ENCODE data around the gene MTA3. TPM values are rescaled to one million over a fixed set of nuclear protein-coding genes. Genes with fewer than 3 reads are reported as not detected.
"Not testable (repeated sequence)": the region's sequence is repeated elsewhere in the genome, so short reads cannot be mapped to it uniquely, and the experiment has no call there.

MTA3 gene
- 10 to 100 TPM; 57.4 to 76.6 (median 72.0) TPM for polyA plus RNA-seq (ENCODE audit: insufficient read length in 4 of 4)

GRCh38 chr2:42568401-42569115, at the start of gene MTA3:
Gene MTA3, plus strand, starts transcription at chr2:42568632. Its CDS starts 114 bp downstream, at chr2:42568746.
- DNase-seq (ENCODE audit: low read depth in 4 of 4, low spot score in 3 of 4) = no peak

- no peak for DNase-seq (ENCODE audit: low read depth in 4 of 4, low spot score in 3 of 4)
These were observed 48.8 kb upstream of the MTA3 start for GRCh38 chr2:42519624-42520023.

- DNase-seq (ENCODE audit: low read depth in 4 of 4, low spot score in 3 of 4) = no peak
These were observed 46.4 kb upstream of the MTA3 start for GRCh38 chr2:42522035-42522434.

GRCh38 chr2:42523341-42523740, 45.1 kb upstream of the MTA3 start:
- DNase-seq (ENCODE audit: low read depth in 4 of 4, low spot score in 3 of 4) = no peak

GRCh38 chr2:42532397-42532796, 36.0 kb upstream of the MTA3 start:
- no peak for DNase-seq (ENCODE audit: low read depth in 4 of 4, low spot score in 3 of 4)

GRCh38 chr2:42537493-42537892, 30.9 kb upstream of the MTA3 start:
- DNase-seq (ENCODE audit: low read depth in 4 of 4, low spot score in 3 of 4) = no peak

- no peak for DNase-seq (ENCODE audit: low read depth in 4 of 4, low spot score in 3 of 4)
These were observed 25.6 kb upstream of the MTA3 start for GRCh38 chr2:42542871-42543270.

- no peak for DNase-seq (ENCODE audit: low read depth in 4 of 4, low spot score in 3 of 4)
These were observed 23.3 kb upstream of the MTA3 start for GRCh38 chr2:42545023-42545721.

GRCh38 chr2:42545841-42546390, 22.5 kb upstream of the MTA3 start:
- DNase-seq (ENCODE audit: low read depth in 4 of 4, low spot score in 3 of 4) = no peak

GRCh38 chr2:42547014-42547413, 21.4 kb upstream of the MTA3 start:
- DNase-seq (ENCODE audit: low read depth in 4 of 4, low spot score in 3 of 4) = no peak

GRCh38 chr2:42547446-42548295, 20.8 kb upstream of the MTA3 start:
- no peak for DNase-seq (ENCODE audit: low read depth in 4 of 4, low spot score in 3 of 4)

GRCh38 chr2:42550870-42551269, 17.6 kb upstream of the MTA3 start:
- no peak for DNase-seq (ENCODE audit: low read depth in 4 of 4, low spot score in 3 of 4)

GRCh38 chr2:42554392-42554791, 14.0 kb upstream of the MTA3 start:
- DNase-seq (ENCODE audit: low read depth in 4 of 4, low spot score in 3 of 4) = no peak

- no peak for DNase-seq (ENCODE audit: low read depth in 4 of 4, low spot score in 3 of 4)
These were observed 12.0 kb upstream of the MTA3 start for GRCh38 chr2:42556315-42556890.

- DNase-seq (ENCODE audit: low read depth in 4 of 4, low spot score in 3 of 4) = no peak
These were observed 11.1 kb upstream of the MTA3 start for GRCh38 chr2:42557306-42557705.

GRCh38 chr2:42558827-42559226, 9.6 kb upstream of the MTA3 start:
- DNase-seq (ENCODE audit: low read depth in 4 of 4, low spot score in 3 of 4) = no peak

- not testable (repeated sequence) for DNase-seq (ENCODE audit: low read depth in 4 of 4, low spot score in 3 of 4)
These were observed 8.3 kb upstream of the MTA3 start for GRCh38 chr2:42560133-42560532.

GRCh38 chr2:42560899-42561298, 7.5 kb upstream of the MTA3 start:
- no peak for DNase-seq (ENCODE audit: low read depth in 4 of 4, low spot score in 3 of 4)

- DNase-seq (ENCODE audit: low read depth in 4 of 4, low spot score in 3 of 4) = no peak
These were observed 5.8 kb upstream of the MTA3 start for GRCh38 chr2:42562474-42563144.

GRCh38 chr2:42566025-42566424, 2.4 kb upstream of the MTA3 start:
- DNase-seq (ENCODE audit: low read depth in 4 of 4, low spot score in 3 of 4) = no peak

All from right renal pelvis (tissue), 4 donors.